ENCODE measurements around the gene TTC39A.
A peak's percentile ranks its signal among the peaks of the same experiment; 100 is the strongest.

Gene TTC39A

DNA sequence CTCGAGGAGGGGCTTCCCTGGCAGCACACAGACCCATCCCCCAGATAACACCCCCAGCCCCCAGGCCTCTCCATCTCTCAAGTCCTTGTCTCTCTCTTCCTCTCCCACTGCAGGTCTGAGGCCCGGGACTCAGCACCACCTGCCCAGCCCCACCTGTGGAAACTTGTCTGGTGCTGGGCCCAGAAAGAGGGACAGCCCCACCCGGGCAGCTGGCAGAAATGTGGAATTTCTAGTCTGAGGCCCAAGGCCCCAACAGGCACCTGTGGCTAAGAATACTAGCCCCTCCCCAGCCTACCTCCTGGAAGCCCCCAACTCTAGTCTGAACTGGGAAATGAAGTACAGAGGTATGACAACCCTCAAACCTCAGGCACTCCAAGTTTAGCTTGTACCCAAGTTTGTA, 15.4 kb downstream of the TTC39A start:
- no peak for DNase-seq (ENCODE audit: low read depth)

DNA sequence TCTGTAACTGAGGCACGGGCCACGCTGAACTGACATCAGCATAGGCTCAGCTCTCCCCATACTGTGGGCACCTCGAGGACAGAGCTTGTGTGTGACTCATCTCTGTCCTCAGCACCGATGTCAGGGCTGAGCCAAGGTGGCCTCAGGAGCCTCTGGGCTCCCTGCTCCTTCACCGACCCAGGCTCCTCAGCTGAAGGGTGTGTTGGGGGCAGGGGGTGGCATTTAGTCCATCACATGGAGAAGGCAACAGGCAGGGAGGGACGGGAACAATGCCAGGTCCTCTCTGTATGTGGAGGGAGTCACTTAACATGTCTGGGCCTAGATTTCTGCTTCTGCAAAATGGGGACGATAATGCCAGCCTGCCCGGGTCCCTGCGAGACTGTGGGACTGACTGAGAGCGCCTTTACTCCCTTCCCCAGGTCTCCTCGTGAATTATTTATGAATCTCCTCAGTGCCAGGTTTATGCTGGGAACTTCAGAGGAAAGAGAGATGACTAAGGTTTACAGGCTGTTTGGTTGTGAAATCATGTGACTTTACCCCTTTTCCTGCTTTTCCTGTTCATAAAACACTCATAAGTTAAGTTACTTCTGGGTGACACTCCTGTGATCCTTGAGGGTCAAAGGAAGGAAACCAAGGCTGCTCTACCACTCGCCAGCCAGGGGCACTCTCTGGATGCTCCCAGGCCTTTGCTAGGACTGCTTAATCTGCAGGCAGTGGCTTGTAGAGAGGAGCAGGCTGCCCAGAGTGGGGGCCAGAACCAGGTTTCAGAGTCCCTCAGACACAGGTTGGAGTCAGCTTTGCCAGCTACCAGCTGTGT, 16.2 kb downstream of the TTC39A start:
- peak; percentile 87 for DNase-seq (ENCODE audit: low read depth)

DNA sequence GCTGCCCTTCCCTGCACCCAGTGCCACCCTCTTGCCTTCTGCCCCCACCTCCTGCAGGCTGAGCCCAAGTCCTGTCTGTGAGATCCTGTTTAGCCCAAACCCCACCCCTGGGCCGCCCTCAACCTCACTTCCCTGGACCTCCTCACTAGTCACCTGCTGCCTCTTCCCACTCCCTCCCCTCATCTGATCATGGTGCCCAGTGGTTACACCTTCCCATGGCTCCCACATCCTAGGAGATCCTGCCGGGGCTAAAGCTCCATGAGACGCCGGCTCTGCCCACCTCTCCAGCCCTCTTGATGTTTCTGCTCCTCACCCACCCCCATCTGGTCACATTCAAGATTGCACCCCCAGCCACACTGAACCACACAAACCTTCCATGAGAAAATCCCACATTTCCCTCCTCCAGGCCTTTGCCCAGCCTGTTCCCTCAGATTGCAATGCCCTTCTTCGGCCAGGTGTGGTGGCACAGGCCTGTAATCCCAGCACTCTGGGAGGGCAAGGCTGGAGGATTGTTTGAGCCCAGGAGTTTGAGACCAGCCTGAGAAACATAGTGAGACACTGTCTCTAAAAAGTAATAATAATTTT, 17.0 kb downstream of the TTC39A start:
- DNase-seq (ENCODE audit: low read depth) = no peak

DNA sequence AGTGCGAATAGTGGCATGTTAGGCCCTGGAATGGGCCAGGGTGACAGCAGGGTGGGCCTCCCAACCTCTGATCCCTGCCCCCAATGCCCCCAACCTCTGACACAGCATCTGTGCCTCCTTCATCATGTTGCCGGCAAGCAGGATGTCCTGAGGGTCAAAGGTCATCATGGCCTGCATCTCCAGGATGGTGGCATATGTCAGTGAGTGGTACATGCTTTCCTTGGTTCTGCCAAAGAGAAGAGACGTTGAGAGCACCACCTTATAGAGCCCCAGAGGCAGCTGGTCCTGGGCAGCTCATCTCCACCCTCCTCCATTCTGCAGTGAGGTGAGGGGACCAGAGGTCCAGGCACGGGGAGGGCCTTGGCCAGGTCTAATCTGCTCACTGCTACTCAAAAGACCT, 17.6 kb downstream of the TTC39A start:
- no peak for DNase-seq (ENCODE audit: low read depth)

DNA sequence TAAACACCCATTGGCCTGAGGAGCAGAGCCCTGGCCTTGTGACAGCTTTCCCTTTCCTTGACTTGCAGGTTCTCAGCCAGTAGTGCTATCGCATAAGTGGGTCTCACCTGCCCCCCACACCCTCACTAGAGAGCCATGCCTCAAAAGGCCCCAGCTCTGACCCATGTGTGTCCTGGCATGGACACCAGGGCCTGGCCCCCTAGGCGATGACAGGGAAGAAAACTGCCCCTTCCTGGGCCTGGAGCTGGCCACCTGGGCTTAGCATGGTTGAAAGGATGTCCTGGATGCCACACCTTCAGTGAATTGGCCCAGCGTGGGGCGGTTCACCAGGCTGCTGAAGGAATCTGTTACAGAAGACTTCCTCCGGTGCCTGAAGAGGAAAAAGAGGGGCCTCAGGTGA, 18.5 kb downstream of the TTC39A start:
- no peak for DNase-seq (ENCODE audit: low read depth)

DNA sequence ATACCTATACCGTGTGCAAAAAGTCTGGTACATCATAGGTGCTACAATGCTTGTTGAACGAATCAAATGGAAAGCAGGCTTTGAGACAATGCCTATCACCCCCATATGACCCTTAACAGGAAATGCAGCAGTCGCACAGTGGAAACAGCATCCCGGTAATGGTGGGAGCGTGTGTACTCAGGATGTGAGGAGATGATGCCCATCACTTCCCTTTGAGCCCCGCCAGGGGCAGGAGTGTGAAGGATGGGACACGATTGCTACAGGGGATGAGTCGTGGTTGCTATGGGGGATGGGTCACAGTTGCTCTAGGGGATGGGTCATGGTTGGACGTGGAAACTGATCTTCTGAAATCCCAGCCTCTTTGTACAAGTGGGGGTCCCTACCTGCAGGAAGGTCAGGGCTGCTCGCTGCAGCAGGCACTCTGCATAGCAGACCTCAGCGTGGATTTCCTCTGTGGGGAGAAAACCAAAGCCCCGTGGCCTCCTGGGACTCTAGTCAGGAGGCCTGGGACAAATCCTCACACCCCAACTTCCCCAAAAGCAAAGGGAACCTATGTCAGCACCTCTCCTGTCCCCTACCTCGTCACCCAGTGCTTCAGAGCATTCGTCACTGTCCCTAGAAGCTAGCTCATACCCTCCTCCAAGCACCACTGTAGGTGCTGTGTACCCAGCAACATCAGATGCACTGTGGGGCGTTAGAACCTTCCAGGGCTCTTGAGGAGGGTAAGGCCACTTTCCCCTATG, 19.3 kb downstream of the TTC39A start:
- DNase-seq (ENCODE audit: low read depth) = no peak

DNA sequence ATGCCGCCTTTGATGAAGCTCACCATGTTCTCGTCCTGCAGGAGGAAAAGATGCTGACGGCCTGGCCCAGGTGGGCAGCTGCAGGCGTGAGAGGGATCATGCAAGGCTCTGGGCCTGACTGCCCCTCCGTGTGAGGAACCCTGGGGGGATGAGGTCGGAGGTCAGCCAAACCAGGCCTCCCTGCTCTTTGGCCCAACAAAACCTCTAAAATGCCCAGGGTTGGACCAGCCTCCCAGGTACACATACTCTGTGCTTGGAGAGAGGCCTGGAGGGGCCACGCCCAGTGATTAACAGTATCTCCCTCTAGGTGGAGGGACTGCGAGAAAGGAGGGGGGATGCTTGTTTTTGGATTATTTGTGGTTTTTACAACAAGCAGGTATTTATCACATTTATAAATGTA, 21.1 kb downstream of the TTC39A start:
- DNase-seq (ENCODE audit: low read depth) = no peak

DNA sequence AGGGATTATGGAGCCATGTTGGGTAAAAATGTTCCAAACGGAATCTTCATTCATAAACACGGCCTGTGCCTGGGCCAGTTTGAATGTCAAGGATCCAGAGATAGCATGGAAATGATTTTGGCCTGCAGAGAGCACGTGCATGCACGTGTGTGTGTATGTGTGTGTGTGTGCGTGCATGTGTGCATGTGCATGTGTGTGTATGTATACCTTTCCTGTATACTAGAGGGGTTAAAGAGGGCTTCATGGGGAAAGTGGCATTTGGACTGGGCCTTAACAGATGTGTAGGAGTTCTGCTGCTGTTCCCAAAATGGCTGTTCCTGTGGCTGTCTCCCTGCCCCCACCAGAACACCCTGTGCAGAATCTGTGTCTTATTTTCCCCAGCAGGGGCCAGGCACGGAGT, 21.7 kb downstream of the TTC39A start:
- DNase-seq (ENCODE audit: low read depth) = no peak

DNA sequence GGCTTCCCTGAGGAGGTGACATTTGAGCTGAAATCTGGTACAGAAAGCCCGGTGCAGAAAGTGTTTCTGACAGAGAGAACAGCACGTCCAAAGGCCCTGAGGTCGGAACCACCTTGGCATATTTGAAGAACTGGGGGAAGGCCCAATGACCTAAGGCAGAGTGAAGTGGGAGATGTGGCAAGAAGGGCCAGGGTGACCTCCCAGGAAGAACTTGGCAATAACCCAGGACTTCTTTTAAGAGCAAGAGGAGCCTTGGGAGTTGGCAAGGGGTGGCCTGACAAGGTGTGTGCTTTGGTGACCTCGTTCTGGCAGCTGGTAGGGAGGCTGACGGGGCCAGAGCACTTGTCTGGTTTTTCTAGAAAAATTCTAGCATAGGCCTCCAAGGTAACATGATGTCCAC, 23.4 kb downstream of the TTC39A start:
- DNase-seq (ENCODE audit: low read depth) = no peak

DNA sequence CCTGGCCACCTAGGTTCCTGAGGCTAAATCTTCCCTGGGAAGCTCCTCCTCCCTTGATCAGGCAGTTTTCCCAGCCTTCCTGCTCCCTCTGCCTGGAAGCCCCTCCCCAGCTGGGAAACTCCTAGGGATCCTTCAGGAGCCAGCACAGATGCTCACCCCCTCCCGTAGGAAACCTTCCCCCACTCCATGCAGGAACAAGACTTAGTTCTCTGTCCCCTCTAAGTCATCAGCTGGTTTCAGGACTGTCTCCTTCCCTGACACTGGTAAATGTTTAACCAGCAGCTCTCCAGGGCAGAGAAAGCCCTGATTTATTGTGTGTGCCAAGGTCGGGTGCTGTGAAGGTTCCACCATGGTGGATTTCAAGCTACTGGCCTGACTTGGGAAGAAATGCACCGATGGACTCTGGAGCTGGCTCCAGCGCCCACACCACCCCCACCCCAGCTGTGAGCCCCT, 25.0 kb downstream of the TTC39A start:
- no peak for DNase-seq (ENCODE audit: low read depth)

DNA sequence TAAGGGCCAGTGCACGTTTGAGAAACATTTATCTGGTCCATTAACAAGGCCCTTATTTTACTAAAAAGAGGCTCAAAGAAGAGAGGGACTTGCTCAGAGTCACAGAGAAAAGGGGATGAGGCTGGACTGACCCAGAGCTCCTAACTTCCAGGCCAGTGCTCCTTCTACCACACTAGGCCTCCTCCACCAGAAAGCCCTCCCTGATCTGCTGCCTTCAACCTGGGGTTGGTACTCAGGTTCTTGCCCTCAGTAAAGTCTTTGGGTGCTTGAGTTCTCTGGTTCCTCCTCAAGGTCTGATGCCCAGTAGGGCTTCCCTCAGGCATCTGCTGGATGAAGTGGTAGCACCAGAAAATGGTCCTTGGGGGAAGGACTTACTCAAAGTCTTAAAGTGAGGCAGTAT, 26.0 kb downstream of the TTC39A start:
- no peak for DNase-seq (ENCODE audit: low read depth)

DNA sequence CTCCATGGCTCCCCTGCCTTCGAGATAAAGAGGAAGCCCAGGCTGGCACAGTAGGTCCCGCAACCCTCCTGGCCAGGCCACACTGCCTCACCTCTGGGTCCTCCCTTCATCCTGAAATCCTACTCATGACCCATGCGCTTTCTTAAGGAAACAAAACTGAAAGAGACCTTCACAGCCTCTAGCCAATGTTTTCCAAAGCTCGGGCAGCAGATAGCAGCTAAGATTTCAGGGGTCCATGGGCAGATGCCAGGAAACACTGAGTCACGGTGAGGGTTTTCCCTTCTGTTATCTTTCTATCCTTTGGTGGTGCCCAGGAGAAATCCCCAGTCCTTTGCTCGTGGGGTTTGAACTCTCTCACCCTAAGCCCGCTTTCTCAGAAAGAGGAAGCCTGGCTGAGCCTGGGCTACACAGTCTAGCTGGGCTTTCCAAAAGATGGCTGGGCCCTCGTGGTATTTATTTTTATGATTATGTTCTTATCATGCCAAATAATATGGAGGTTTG, 26.6 kb downstream of the TTC39A start:
- DNase-seq (ENCODE audit: low read depth) = peak; percentile 74

DNA sequence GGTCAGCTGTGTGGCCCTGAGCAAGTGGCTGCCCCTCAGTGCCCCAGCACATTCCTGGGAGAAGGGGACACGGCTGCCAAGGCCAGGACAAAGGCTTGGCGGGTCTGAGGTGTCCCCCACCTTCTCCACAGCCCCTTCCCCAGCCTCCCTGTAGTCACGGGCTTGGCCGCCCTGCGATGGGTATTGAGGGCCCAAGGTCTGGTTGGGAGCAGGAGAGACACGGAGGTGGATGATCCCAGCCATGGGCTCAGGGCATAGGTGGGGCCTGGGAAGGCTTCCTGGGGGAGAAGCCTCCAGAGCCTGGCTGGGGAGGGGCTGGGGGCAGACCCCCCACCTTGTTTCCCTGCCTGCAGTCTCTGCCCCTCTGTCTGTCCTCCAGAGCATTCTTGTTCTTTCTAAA, 27.0 kb downstream of the TTC39A start:
- DNase-seq (ENCODE audit: low read depth) = no peak

DNA sequence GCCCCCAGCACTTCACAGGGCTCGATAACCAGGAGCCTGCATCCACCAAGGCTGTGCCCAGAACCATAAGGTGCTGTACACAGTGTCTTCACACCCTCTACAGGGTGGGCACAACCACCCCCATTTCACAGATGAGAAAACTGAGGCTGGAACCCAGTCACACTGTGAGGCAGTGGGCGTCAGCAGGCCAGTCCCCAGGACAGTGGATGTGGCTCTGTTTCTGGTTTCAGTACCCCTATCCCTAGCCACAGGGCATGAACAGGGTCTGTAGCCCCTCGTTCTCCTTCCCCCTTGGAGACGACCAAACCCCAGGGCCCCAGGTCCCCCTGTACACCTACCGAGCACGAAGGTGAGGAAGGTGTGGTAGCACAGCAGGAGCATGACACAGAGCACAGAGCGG, 27.6 kb downstream of the TTC39A start:
- DNase-seq (ENCODE audit: low read depth) = no peak

DNA sequence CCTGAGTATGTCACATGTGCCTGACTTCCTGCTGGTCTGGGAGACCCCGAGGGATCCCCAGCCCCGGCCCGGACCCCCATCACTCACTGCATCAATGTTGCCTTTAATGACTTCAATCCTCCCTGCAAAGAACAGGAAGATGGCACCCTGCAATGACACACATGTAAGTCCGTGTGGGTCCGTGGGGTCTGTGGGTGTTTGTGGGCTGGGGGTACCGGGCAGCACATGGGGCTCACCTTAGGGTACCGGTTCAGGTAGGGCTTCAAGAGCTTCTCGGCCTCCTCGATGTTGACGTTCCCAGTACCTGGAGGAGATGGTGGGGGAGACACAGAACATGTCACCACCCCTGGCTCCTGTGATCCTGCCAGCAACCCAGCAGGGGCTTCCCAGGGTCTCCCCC, 28.1 kb downstream of the TTC39A start:
- DNase-seq (ENCODE audit: low read depth) = no peak

DNA sequence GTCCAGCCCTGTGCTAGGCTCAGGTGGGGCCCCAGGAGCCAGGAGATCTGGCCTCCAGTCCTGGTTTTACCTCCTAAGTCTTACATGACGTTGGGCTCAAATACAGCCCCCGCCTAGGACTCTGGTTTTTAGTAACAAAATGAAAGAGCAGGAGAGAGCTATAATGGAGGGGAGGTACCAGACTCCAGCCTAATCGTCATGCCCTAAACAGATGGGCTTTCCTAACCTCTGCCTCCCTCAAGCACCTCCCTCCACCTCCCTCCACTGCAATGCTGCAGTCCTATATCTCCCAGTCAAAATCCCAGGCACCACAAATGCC, 28.6 kb downstream of the TTC39A start:
- DNase-seq (ENCODE audit: low read depth) = no peak

DNA sequence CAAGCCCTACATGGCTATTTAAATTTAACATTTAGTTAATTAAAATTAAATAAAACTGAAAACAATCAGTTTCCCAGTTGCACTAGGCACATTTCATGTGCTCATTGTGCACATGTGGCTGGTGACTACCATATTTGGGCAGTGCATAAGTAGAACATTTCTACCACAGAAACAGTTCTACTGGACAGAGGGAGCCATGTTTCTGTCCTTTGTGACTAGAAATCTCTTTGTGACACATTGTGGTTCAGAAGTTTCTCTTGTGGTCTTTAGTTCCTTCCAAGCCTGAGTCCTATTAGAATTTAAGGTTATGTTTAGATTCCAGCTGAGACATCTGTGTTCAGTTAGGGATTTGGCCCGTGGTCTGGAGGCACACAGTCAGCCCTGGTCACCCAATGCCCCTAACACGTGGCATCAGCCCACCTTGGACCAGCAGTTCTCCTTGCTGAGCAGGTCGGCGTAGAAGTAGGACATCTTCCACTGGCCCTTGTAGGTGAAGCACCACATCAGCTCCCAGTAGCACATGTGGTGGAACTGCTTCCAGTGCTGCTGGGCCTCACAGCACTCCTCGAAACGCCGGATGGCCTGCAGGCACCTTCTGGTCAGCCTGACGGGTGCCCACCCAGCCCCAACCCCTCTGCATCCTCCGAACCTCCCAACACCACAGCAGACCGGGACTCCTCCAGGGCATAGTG, 29.1 kb downstream of the TTC39A start:
- no peak for DNase-seq (ENCODE audit: low read depth)

DNA sequence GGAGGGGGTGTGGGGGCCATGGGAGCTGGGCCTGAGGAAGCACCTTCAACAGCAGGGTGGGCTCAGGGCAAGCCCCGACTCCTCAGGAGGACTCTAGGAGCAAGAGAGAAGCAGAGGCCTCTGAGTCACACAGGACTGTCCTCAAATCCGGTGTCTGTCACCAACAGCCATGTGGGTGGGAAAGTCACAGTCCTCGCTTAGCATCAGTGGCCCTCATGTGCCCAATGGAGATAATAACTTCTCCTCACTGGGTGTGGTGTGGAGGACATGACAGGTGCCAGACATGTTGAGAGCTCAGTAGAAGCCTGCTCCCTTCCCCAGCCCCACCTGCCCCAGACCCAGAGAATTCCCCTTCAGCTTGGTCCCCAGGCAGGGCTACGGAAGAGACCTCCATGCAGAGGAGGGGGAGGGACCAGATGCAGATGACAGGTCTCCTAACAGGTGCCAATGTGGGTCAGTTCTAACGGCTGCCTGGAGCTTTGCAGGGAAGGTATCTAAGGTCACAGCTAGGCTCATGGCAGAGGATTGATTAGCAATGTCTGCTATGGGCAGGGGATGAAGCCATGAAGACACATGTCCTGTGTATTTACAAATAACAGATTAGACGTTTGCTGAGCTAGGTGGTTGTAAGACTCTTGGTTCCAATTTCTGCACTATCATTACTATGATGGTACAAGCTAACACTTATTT, 30.2 kb downstream of the TTC39A start:
- DNase-seq (ENCODE audit: low read depth) = no peak

DNA sequence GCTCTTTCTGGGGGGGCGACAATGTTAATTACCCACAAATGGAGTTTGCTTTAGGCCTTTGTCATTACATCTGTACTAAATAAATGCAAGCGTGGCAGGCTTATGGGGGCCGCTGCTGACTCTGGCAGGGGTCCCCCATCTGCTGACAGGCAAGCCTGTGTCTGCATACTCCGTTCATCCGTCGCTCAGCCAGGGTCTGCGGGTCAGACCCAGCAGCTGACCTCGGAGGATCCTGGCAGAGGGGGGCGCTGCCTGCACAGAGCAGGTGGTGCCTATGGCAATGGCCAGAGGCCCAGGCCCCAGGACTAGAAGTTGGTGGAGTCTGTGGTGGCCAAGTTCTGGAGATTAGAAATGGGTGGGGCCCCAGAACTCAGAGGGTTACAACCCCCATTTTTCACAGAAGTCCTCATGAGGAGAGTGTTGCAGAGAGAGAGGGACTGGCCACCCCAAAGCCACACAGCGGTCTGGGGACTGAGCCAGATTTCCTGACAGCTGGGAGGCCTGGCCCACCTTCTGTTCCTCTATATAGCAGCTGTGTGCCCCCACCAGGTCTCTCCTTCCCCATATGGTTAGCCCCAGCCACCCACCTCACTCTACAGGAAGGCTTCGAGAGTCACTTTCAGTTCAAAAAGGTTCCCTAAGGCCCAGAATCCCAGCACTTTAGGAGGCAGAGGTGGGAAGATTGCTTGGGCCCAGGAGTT, 31.0 kb downstream of the TTC39A start:
- no peak for DNase-seq (ENCODE audit: low read depth)

DNA sequence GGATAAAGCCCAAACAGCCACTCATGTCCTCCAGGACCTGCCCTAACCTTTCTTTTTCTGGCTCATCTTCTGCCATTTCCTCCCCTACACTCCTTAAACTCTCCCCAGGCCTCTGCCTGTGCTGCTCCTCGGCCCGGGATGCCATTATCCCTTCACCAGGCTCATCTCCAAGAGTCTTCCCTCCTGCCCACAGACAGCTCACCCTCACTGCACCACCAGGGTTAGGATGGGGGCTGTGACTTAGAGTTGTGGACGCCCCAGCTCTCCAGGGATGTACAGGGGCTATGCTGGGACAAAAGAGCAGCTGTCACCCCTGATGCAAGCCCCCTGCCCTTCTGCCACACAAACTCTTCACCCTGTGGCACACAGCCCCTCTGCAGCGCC, 32.0 kb downstream of the TTC39A start:
- DNase-seq (ENCODE audit: low read depth) = no peak

Measured in iris pigment epithelial cell (primary cell).